ENCODE data around the gene CLEC4M.
"Not testable (repeated sequence)": the region's sequence is repeated elsewhere in the genome, so short reads cannot be mapped to it uniquely, and the experiment has no call there.

Gene CLEC4M

GRCh38 chr19:7815325-7815724 lies 52.3 kb downstream of the CLEC4M start:
- no peak for DNase-seq (ENCODE audit: low read depth)

- DNase-seq (ENCODE audit: low read depth): not testable (repeated sequence)
These were observed 53.0 kb downstream of the CLEC4M start for GRCh38 chr19:7816040-7816439.

GRCh38 chr19:7817801-7818200 lies 54.8 kb downstream of the CLEC4M start:
- DNase-seq (ENCODE audit: low read depth): no peak

GRCh38 chr19:7818806-7819205 lies 55.8 kb downstream of the CLEC4M start:
- no peak for DNase-seq (ENCODE audit: low read depth)
